CD14-positive monocyte (primary cell): ENCODE measurements around the gene BTK. TPM values are rescaled to one million over a fixed set of nuclear protein-coding genes. Genes with fewer than 3 reads are reported as not detected.

Experiments
- DNase-seq, 3 donors: peaks; one replicate each; pipeline ENCODE4 v3.0.0-alpha.2; 2011 to 2022
- H2AFZ ChIP-seq: 2 replicates; pipeline ENCODE4 v1.6.0; 2012; ENCODE audit warnings: mild to moderate bottlenecking, low read depth, low read length, inconsistent platforms; ENCODE audit not compliant: insufficient read depth, poor library complexity, severe bottlenecking
- H3K27ac ChIP-seq, 2 donors: 1 replicate in 1 of 2; 2 replicates in 1 of 2; pipeline ENCODE4 v1.5.1; 2012 to 2013; ENCODE audit warnings: low read length in 2 of 2, control low read depth in 1 of 2, inconsistent platforms in 1 of 2, low read depth in 1 of 2, mild to moderate bottlenecking in 1 of 2
- H3K27me3 ChIP-seq, 2 donors: one replicate each; pipeline versions ENCODE4 v1.6.0 to v1.6.1; 2011 to 2013; ENCODE audit warnings: low read length in 2 of 2; ENCODE audit not compliant: control insufficient read depth in 2 of 2, insufficient read depth in 2 of 2
- H3K36me3 ChIP-seq, 2 donors: replicated peaks in 1 of 2; 1 replicate in 1 of 2; 2 replicates in 1 of 2; pipeline versions ENCODE4 v1.5.1 to v1.6.1; 2012 to 2013; ENCODE audit warnings: low read length in 2 of 2, control low read depth in 1 of 2, inconsistent platforms in 1 of 2, mild to moderate bottlenecking in 1 of 2; ENCODE audit not compliant: insufficient read depth in 2 of 2, control insufficient read depth in 1 of 2
- H3K4me1 ChIP-seq, 2 donors: 1 replicate in 1 of 2; 2 replicates in 1 of 2; pipeline versions ENCODE4 v1.5.1 to v1.6.1; 2012 to 2013; ENCODE audit warnings: low read length in 2 of 2, control low read depth in 1 of 2, inconsistent platforms in 1 of 2, mild to moderate bottlenecking in 1 of 2, moderate library complexity in 1 of 2; ENCODE audit not compliant: insufficient read depth in 2 of 2, control insufficient read depth in 1 of 2
- H3K4me2 ChIP-seq: replicated peaks from 2 replicates; pipeline ENCODE3; 2012; ENCODE audit warnings: low read length, moderate library complexity, mild to moderate bottlenecking; ENCODE audit not compliant: poor library complexity, severe bottlenecking; ENCODE audit errors: extremely low read depth
- H3K4me3 ChIP-seq, 3 experiments: fragments of 200-600 bp in 1 of 3; sonication (generic) in 1 of 3; replicated peaks in 1 of 3; 1 replicate in 2 of 3; 2 replicates in 1 of 3; pipeline ENCODE4 v1.5.1; 2011 to 2013; ENCODE audit warnings: low read length in 3 of 3, mild to moderate bottlenecking in 3 of 3, control low read depth in 2 of 3, low read depth in 2 of 3, inconsistent platforms in 1 of 3, moderate library complexity in 1 of 3
- H3K79me2 ChIP-seq: 2 replicates; pipeline ENCODE4 v1.6.0; 2012; ENCODE audit warnings: mild to moderate bottlenecking, control low read depth, inconsistent platforms, low read length, moderate library complexity; ENCODE audit not compliant: insufficient read depth
- H3K9ac ChIP-seq: 2 replicates; pipeline ENCODE4 v1.6.0; 2017; ENCODE audit warnings: low read length, mild to moderate bottlenecking; ENCODE audit not compliant: insufficient read depth, poor library complexity, severe bottlenecking
- H3K9me3 ChIP-seq, 2 donors: replicated peaks in 1 of 2; 1 replicate in 1 of 2; 2 replicates in 1 of 2; pipeline versions ENCODE4 v1.5.1 to v1.6.1; 2012 to 2013; ENCODE audit warnings: low read length in 2 of 2, control low read depth in 1 of 2; ENCODE audit not compliant: control insufficient read depth in 1 of 2, insufficient read depth in 1 of 2
- H4K20me1 ChIP-seq: 2 replicates; pipeline ENCODE4 v1.6.0; 2012; ENCODE audit warnings: mild to moderate bottlenecking, low read length, control low read depth, moderate library complexity; ENCODE audit not compliant: insufficient read depth
- H3K27ac Mint-ChIP-seq, 7 donors: one replicate each; pipeline ENCODE4 v1.8.0; 2020; ENCODE audit warnings: mild to moderate bottlenecking in 7 of 7, mixed read lengths in 7 of 7, moderate library complexity in 6 of 7, inconsistent platforms in 2 of 7
- H3K27me3 Mint-ChIP-seq, 3 donors: one replicate each; pipeline ENCODE4 v1.8.0; 2021 to 2022; ENCODE audit warnings: low read depth in 3 of 3, mild to moderate bottlenecking in 3 of 3, mixed read lengths in 3 of 3, moderate library complexity in 3 of 3, inconsistent platforms in 1 of 3
- H3K36me3 Mint-ChIP-seq, 2 donors: one replicate each; pipeline ENCODE4 v1.8.0; 2020; ENCODE audit warnings: mixed read lengths in 2 of 2, inconsistent platforms in 1 of 2, mild to moderate bottlenecking in 1 of 2
- H3K4me1 Mint-ChIP-seq: one replicate; pipeline ENCODE4 v1.8.0; 2020; ENCODE audit warnings: mild to moderate bottlenecking, mixed read lengths
- H3K4me3 Mint-ChIP-seq, 2 donors: one replicate each; pipeline ENCODE4 v1.8.0; 2020; ENCODE audit warnings: mild to moderate bottlenecking in 2 of 2, mixed read lengths in 2 of 2, moderate library complexity in 1 of 2
- H3K9me3 Mint-ChIP-seq, 7 donors: one replicate each; pipeline ENCODE4 v1.8.0; 2020 to 2022; ENCODE audit warnings: mixed read lengths in 7 of 7, mild to moderate bottlenecking in 6 of 7, moderate library complexity in 6 of 7, inconsistent platforms in 2 of 7
- CTCF ChIP-seq: fragments of 200-600 bp; IDR thresholded peaks from one replicate; pipeline ENCODE4 v1.8.0; 2022; ENCODE audit warnings: antibody characterized with exemption, mild to moderate bottlenecking
- WGBS: methylation state at CpG from one replicate; pipeline ENCODE4 v1.1.5; 2013; ENCODE audit warnings: missing lambda C conversion rate; ENCODE audit not compliant: insufficient coverage; 5-methylcytosine and 5-hydroxymethylcytosine counted together
- intact Hi-C, 2 donors: fragments of 100-400 bp; cut with micrococcal nuclease; formaldehyde crosslinking; loops; one replicate each; pipeline versions ENCODE4 v1.15.0 to v1.15.1; 2023
- polyA plus RNA-seq, 3 donors: library from polyadenylated mRNA; depleted of rRNA in 1 of 3; unstranded in 2 of 3; stranded (reverse) in 1 of 3; fragments of 300-500 nt in 2 of 3; fragments of >200 nt in 1 of 3; fragmentation: Illumina TruSeq in 2 of 3; gene quantifications; 1 replicate in 2 of 3; 2 replicates in 1 of 3; pipeline ENCODE4 v1.2.3, GENCODE V29; 2012 to 2021

BTK gene
- polyA plus RNA-seq, 3 donors, result 74.1 to 92.9 (median 82.9) TPM

GRCh38 chrX:101419489-101419888 lies 33.5 kb upstream of the BTK start:
- Mint-ChIP-seq H3K4me3 (no peak overlapping the region), H3K27ac (peak overlapping the region in 2 of 7 donors; percentile 28 to 37), H3K36me3 (peaks cover 12 to 19% of the 10 kb centered on the region in 2 donors), H3K27me3 (peaks cover 0 to 14% (median 0%) of the 10 kb centered on the region in 3 donors), H3K9me3 (peaks cover 0 to 2% (median 0%) of the 10 kb centered on the region in 7 donors), H3K4me1 (peaks cover 19% of the 10 kb centered on the region)
- Histone ChIP-seq H3K4me3 (no peak overlapping the region), H3K79me2 (no peaks in the 10 kb centered on the region), H3K27ac (no peak overlapping the region), H3K9me3 (no peaks in the 10 kb centered on the region), H3K27me3 (no peaks in the 10 kb centered on the region), H3K4me1 (peaks cover 9 to 11% of the 10 kb centered on the region in 2 donors), H3K36me3 (no peaks in the 10 kb centered on the region), H3K9ac (no peak overlapping the region), H4K20me1 (no peaks in the 10 kb centered on the region), H2AFZ (no peak overlapping the region), H3K4me2 (no peak overlapping the region)
- intact Hi-C loops, result loop anchor here in 1 of 2 donors (5.0 kb wide), 1 partner anchor 178 kb away; no protein-coding TSS in a partner anchor
- TF ChIP-seq CTCF, result no peak
- WGBS, result no CpG with 5 or more reads among the region's 2 CpGs
- no peak for DNase-seq

GRCh38 chrX:101417981-101418841 lies 32.2 kb upstream of the BTK start:
- Mint-ChIP-seq H3K36me3 (peaks cover 17 to 23% of the 10 kb centered on the region in 2 donors), H3K9me3 (peaks cover 0 to 2% (median 0%) of the 10 kb centered on the region in 7 donors), H3K4me3 (peak overlapping the region; percentile 81 to 90), H3K27me3 (peaks cover 0 to 14% (median 0%) of the 10 kb centered on the region in 3 donors), H3K4me1 (peaks cover 19% of the 10 kb centered on the region), H3K27ac (peak overlapping the region; percentile 92 to 98 (median 97))
- Histone ChIP-seq H3K4me1 (peaks cover 9 to 11% of the 10 kb centered on the region in 2 donors), H3K9me3 (no peaks in the 10 kb centered on the region), H3K4me3 (peak overlapping the region; percentile 60 to 80 (median 71)), H3K27ac (peak overlapping the region; percentile 87 to 91), H3K4me2 (peak overlapping the region; percentile 71), H3K9ac (peak overlapping the region; percentile 84), H2AFZ (peak overlapping the region; percentile 84), H3K27me3 (no peaks in the 10 kb centered on the region), H3K79me2 (no peaks in the 10 kb centered on the region), H3K36me3 (peaks cover 1 to 7% of the 10 kb centered on the region in 2 donors), H4K20me1 (no peaks in the 10 kb centered on the region)
- TF ChIP-seq CTCF, result no peak
- DNase-seq, result peak; percentile 61 to 68 (median 64)
- WGBS, result under 1% methylated on average over 22 of the region's 56 CpGs
- intact Hi-C loops, result loop anchor here in 1 of 2 donors (5.0 kb wide), 1 partner anchor 179 kb away; no protein-coding TSS in a partner anchor
